Suprapubic skin (tissue), 4 donors: ENCODE measurements around the gene LRG1.

Experiments used
- EP300 ChIP-seq: sonication (generic); formaldehyde crosslinking; IDR thresholded peaks from one replicate; pipeline ENCODE4 v1.6.1; 2017; ENCODE audit warnings: antibody characterized with exemption
- POLR2AphosphoS5 ChIP-seq, 3 donors: sonication (generic); formaldehyde crosslinking; IDR thresholded peaks; one replicate each; pipeline ENCODE4 v1.6.1; 2017; ENCODE audit warnings: antibody characterized with exemption in 3 of 3
- TF ChIP-seq, protein P1 (sequence below), 2 donors: fragments of 200-600 bp in 1 of 2; fragments of 450-650 bp in 1 of 2; sonication (generic) in 1 of 2; IDR thresholded peaks; one replicate each; pipeline ENCODE4 v1.5.1; 2016 to 2019; ENCODE audit warnings: antibody characterized with exemption in 2 of 2, mild to moderate bottlenecking in 1 of 2, moderate library complexity in 1 of 2

DNA sequence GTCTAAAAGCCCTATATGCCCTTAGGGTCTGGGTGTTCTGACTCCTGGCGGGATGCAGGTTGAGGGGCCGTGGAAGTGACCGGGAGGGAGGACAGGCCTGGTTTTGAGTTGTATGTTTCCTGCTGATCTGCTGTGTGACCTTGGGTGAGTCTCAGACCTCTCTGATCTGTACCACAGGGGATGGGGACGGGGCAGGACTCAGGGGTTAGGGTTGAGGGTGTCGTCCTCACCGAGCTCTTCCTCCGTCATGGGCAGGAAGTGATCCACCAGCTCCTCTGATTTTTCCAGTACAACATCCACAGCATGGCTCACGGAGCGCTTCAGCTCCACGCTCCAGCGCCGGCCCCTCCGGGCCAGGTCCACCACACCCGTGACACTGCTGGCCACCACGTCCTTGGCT is 11.0 kb downstream of the LRG1 start:
- TF ChIP-seq EP300 (no peak), POLR2AphosphoS5 (IDR thresholded peaks at IDR 0.05) (no peak)
- TF ChIP-seq, protein P1, sequence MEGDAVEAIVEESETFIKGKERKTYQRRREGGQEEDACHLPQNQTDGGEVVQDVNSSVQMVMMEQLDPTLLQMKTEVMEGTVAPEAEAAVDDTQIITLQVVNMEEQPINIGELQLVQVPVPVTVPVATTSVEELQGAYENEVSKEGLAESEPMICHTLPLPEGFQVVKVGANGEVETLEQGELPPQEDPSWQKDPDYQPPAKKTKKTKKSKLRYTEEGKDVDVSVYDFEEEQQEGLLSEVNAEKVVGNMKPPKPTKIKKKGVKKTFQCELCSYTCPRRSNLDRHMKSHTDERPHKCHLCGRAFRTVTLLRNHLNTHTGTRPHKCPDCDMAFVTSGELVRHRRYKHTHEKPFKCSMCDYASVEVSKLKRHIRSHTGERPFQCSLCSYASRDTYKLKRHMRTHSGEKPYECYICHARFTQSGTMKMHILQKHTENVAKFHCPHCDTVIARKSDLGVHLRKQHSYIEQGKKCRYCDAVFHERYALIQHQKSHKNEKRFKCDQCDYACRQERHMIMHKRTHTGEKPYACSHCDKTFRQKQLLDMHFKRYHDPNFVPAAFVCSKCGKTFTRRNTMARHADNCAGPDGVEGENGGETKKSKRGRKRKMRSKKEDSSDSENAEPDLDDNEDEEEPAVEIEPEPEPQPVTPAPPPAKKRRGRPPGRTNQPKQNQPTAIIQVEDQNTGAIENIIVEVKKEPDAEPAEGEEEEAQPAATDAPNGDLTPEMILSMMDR (IDR thresholded peaks at IDR 0.05), result no peak
